GM10248 (cell line): ENCODE data around the gene SLC29A3.
"Not testable (repeated sequence)": the region's sequence is repeated elsewhere in the genome, so short reads cannot be mapped to it uniquely, and the experiment has no call there.

Experiments
- CTCF ChIA-PET: fragments of 300-600 bp; sonication (Branson Sonifier 250); formaldehyde crosslinking; extraction: SDS; loops from one replicate; lab custom pipeline; 2021; ENCODE audit warnings: antibody characterized with exemption; lab: Yijun Ruan, JAX
- POLR2A ChIA-PET: fragments of 350-650 bp; sonication (Branson Sonifier 250); formaldehyde crosslinking; extraction: SDS; loops from one replicate; lab custom pipeline; 2020; ENCODE audit warnings: antibody characterized with exemption; lab: Yijun Ruan, JAX
- DNase-seq: peaks from one replicate; pipeline ENCODE4 v3.0.0; 2012; ENCODE audit errors: extremely low spot score
- TF ChIP-seq, protein P1 (sequence below): IDR thresholded peaks from 2 replicates; pipeline ENCODE4 v1.5.1; 2012; ENCODE audit warnings: mild to moderate bottlenecking, low read depth; ENCODE audit errors: extremely low read depth, missing control alignments, control extremely low read depth

Gene SLC29A3

DNA sequence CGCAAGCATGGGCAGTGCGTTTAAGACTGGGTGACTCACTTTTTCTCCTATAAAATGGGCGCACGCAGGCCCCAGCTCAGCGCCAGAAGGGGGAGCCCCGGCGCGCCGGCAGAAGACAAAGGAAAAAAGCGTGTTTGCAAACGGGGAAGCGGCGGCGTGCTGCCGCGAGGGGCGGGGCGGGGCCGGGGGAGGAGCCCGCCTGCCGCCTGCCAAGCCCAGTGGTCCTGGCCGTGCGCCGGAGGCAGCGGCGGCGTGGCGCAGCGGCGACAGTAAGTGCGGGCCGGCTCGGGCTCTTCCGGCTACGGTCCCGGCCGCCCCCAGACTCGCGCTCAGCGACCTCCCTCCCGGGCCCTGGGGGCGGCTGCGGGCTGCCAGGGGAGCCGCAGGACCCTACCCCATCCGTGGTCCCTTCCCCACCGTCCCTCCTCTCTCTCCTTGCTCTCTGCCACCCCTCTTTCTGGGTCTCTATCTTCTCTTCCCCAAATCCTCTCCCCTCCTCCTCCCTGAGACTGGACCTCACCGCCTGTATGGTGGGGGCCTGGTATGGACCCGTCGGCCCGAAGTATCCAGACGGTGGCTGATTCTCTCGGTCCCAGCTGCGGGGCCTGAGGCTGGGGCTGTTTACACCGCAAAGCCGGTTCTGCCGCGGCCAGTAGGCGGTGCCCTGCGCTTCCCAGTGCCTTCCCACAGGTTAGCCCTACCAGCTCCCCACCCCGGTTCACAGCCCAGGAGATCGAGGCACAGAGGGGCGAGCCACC lies at the start of gene SLC29A3:
SLC29A3 (plus strand) TSS at position 218 of the 758 bp plus-strand sequence; CDS start at position 269, 51 bp downstream.
- TF ChIP-seq, protein P1, sequence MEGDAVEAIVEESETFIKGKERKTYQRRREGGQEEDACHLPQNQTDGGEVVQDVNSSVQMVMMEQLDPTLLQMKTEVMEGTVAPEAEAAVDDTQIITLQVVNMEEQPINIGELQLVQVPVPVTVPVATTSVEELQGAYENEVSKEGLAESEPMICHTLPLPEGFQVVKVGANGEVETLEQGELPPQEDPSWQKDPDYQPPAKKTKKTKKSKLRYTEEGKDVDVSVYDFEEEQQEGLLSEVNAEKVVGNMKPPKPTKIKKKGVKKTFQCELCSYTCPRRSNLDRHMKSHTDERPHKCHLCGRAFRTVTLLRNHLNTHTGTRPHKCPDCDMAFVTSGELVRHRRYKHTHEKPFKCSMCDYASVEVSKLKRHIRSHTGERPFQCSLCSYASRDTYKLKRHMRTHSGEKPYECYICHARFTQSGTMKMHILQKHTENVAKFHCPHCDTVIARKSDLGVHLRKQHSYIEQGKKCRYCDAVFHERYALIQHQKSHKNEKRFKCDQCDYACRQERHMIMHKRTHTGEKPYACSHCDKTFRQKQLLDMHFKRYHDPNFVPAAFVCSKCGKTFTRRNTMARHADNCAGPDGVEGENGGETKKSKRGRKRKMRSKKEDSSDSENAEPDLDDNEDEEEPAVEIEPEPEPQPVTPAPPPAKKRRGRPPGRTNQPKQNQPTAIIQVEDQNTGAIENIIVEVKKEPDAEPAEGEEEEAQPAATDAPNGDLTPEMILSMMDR: peak; percentile 84
- POLR2A ChIA-PET: interaction anchor here (0.6 to 0.7 kb wide), 5 partner anchors 20 to 553 kb away, joined by 3 to 7 read pairs (median 5); no protein-coding TSS in a partner anchor
- peak; percentile 94 for DNase-seq
- CTCF ChIA-PET: interaction anchor here (0.8 to 10.6 kb wide), 38 partner anchors 9 to 578 kb away, joined by 3 to 155 read pairs (median 4); partner anchors contain the start of gene VSIR

DNA sequence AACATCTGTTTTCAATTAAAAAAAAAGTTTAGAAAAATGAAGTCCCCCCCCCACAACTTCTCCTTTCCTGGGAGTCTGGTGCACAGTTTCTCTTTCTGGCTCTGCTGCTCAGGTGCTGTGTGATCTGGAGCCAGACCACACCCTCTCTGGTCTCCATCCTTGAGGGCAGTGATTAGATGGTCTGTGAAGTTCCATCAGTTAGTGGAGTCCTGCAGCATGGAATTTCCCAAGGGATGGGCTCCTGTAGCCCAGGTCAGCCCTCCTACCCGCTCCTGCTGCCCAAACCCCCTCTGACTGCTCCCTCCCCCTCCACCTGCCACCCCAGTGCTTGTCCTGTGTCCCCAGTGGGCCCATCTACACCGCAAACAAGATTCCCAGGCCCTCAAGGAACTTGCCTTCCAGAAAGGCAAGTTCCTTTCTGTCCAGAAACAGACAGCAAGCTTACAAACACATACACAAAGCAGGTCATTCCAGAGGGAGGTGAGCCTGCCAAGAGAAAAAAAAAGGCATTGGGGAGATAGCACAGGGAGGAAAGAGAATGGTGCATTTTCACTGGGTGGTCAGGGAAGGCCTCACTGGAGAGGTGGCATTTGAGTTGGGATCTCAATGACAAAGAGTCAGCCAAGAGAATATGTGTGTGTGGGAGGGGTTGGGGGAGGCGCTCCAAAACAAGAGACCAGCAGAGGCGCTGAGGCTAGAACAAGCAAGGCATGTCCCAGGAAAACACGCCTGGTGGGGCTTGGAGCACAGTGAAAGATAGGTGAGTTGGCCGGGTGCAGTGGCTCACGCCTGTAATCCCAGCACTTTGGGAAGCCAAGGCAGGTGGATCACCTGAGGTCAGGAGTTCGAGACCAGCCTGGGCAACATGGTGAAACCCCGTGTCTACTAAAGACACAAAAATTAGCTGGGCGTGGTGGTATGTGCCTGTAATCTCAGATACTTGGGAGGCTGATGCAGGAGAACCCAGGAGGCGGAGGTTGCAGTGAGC lies 49.5 kb upstream of the SLC29A3 start:
- ChIA-PET CTCF (interaction anchor here (0.6 to 2.3 kb wide), 9 partner anchors 11 to 366 kb away, joined by 3 to 13 read pairs (median 3); no protein-coding TSS in a partner anchor), POLR2A (no interaction called here)
- TF ChIP-seq, protein P1: no peak
- no peak for DNase-seq

DNA sequence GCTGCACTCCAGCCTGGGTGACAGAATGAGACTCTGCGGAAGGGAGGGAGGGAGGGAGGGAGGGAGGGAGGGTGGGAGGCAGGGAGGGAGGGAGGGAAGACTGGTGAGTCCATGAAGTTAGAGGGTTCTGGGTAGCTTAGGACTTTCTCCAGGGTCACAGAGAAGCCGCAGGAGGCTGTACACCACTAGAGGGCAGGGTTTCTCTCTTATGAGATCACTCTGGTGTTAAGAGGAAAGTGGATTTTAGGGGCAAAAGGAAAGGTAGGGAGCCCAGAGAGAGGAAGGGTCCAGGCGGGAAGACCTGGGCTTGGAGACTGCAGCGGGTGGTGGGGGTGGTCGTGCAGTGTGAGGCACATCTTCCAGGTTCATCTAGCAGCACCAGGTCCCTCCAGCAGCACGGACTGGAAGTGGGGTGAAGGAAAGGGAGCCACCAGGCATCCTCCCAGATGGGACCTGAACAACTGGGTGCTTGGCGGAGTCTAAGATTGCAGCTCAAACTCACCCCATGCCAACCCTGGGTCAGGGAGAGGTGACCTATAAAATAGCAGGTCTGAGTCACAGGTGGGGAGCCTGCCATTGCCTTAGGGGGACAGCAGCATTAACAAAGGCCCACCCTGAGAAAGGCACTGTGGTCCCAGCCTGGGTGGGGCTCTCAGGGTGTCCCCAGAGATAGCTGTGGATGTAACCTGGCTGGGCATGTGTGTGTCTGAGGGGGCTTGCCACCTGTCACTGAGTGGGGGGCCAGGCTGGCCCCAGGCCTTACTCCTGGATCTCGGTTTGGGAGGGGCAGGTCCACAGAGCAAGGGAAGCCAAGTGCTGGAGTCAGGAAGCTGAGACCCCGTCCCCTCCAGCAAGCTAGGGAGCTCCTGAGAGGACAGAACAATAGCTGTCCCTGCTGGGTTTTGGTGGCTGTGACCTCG lies 48.5 kb upstream of the SLC29A3 start:
- TF ChIP-seq, protein P1: peak; percentile 78
- DNase-seq: peak; percentile 78
- CTCF ChIA-PET: interaction anchor here (0.6 to 2.3 kb wide), 11 partner anchors 9 to 346 kb away, joined by 3 to 13 read pairs (median 3); no protein-coding TSS in a partner anchor
- POLR2A ChIA-PET: no interaction called here

DNA sequence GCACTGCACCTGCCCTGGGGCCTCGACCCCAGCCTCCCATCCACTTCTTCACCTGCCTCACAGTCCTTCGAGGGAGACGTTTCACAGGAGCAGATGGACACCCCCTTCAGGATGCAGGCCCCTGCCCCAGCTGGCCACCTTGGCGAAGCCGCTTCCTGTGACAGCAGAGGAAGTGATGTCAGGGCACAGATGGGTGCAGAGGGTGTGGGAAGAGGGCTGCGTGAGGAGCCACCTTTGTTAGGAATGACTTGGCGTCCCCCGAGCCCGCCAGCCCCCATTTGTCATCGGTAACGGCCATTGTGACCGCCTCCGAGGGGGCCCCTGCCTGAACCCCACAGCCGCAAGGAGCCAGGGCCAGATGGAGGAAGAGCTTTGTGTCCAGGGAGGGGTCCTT lies 47.4 kb upstream of the SLC29A3 start:
- TF ChIP-seq, protein P1: no peak
- ChIA-PET POLR2A (no interaction called here), CTCF (interaction anchor here (0.7 to 2.3 kb wide), 5 partner anchors 8 to 347 kb away, joined by 3 to 13 read pairs (median 4); no protein-coding TSS in a partner anchor)
- DNase-seq: no peak

DNA sequence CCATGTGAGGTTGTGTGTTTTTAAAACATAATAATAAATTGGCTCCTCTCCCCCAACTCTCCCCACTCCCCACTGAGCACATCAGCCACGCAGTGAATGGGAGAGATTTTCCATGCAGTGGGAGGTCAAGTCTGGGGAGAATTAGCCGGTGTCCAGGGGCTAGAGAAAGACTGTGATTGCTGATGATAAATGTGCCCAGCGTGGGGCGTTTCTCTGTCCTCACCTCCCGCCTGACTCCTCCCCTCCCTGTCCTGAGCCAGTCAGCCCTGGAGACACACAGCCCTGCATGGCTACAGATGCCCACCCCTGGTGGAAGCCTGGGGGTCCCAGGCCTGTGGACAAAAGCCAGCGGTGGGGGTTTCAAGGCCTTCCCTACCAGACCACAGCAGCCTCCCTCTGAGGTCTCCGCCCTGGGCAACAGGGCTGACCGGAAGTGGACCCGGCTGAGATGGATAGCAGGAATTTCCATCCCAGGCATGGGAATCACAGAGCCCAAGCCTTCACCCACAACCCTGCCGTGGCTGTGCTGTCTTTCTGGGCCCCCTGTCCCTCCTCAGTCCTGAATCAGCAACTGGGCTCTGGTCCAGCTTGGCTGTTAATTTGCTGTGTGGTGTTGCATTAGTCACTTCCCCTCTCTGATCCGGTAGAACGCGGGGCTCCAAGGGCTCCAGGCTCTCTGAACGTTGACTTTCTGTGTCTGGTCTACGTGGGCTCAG lies 46.8 kb upstream of the SLC29A3 start:
- TF ChIP-seq, protein P1: no peak
- ChIA-PET CTCF (no interaction called here), POLR2A (no interaction called here)
- DNase-seq: no peak

DNA sequence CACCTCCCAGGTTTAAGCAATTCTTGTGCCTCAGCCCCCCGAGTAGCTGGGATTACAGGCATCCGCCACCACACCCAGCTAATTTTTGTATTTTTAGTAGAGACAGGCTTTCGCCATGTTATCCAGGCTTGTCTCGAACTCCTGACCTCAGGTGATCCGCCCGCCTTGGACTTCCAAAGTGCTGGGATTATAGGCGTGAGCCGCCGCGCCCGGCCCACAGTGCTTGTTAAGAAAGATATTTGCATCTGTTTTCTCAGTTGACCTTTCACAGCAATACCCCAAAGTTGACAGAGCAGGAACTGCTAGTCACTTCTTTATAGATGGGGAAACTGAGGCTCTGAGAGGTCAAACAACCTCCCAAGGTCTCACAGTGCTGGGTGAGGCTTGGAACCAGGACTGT lies 46.1 kb upstream of the SLC29A3 start:
- POLR2A ChIA-PET, DNase-seq: not testable (repeated sequence)
- CTCF ChIA-PET: interaction anchor here (1.0 to 1.1 kb wide), 2 partner anchors 9 to 11 kb away, joined by 3 to 4 read pairs; no protein-coding TSS in a partner anchor
